GM18858 (cell line): ENCODE data around the gene FOXD2.

ENCODE experiments used
- ATAC-seq: cut with Tn5 transposase; IDR thresholded peaks from one replicate; pipeline ENCODE4 v1.9.1; 2021; ENCODE audit not compliant: unreplicated experiment

The FOXD2 gene

DNA sequence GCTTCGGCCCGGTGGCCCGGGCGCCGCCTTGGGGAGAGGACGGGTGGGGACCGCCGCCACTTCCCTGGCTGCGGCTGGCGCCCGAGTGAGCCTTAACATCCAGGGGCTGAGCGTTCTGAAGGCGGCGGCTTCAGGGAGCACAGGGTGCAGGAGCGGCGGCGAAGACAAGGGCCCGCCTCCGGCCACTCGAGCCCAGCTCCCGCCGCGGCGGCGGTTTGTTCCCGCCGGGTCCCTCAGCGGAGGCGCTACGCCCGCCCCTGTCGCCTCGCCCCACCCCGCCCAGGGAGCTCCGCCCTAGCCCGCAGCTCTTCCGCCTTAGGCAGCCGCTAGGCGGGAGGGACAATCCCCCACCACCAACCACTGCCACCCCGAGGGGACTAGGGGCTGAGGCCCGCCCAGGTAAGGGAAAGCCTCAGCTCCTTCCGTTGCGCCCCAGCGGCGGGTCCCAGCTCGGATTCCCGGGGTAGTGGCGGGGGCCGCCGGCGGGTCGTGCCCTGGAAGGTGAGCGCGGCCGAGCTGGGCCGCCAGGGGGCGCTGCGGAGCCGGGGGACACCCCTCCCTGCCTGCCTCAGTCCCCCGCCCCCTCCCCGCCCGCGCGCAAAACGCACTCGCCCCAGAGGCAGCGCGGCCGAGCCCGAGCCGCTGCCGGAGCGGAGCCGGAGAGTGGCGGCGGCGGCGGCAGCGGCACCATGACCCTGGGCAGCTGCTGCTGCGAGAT lies at the start of gene FOXD2:
Gene FOXD2 (plus strand): TSS at position 598 of the 718 bp plus-strand sequence. CDS start 92 bp downstream, at position 690.
- ATAC-seq = peak; percentile 73

DNA sequence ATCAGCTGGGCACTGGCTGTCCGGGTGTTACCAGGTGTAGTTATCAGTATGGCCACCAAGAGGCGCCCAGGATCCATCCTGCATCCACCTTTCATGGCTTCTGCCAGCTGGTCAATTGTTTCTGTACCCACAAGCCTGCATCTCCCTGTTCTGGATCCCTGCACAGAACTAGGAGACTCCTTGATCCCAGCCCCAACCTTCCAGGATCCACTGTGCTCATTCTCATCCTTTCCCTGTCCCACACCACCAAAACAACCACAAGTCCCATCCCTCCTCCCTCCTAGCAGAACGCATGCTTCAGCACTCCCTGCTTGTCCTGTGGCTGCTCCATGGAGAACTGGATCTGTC lies 49.0 kb upstream of the FOXD2 start:
- peak; percentile 55 for ATAC-seq

GRCh38 chr1:47389731-47390130 lies 48.1 kb upstream of the FOXD2 start:
- no peak for ATAC-seq

- no peak for ATAC-seq
Observed at GRCh38 chr1:47390843-47391242, 47.0 kb upstream of the FOXD2 start.

- no peak for ATAC-seq
Observed at GRCh38 chr1:47393141-47393540, 44.7 kb upstream of the FOXD2 start.

DNA sequence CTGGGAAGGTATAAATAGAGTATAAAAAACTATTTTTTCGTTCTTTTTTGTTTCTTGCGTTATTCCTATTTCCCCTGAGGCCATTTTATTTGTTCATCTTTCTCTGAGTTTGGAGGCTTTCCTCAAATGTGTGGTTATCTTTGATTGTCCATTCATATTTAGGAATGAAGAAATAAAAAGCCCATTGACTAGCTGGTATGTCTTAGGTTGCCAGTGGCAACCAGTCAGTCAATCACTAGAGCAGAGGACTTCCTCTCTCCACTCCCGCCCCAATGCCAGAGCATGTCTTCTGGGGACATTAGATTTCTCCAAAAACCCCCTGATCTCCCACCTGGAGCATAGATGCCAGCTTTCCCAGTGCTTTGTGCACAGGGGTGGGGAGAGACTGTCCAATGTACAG lies 42.4 kb upstream of the FOXD2 start:
- no peak for ATAC-seq

DNA sequence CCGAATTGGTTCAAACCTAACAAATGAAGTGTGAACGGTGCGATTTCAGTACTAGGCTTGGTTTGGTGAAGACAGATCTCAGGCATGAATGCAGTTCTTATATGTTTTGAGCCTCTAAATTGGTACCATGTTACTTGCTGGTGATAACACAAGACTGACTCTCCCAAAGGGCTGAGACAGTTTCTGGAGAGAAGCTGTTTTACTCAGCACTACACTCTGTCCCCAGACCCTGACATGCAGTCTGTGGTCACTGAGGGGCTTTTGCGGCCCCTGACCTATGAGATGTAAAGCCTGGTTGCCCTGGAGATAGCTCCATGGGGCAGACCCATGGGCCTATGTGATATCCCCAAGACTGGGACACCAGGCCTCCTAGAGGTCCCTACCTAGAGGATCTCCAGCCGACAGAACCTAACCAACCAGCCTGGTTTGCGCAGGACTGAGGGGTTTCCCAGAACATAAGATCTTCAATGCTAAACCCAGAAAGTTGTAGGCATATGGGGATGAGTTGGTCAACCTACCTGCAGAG lies 41.1 kb upstream of the FOXD2 start:
- ATAC-seq = no peak

- peak; percentile 49 for ATAC-seq
Observed at GRCh38 chr1:47399138-47399845, 38.6 kb upstream of the FOXD2 start.

DNA sequence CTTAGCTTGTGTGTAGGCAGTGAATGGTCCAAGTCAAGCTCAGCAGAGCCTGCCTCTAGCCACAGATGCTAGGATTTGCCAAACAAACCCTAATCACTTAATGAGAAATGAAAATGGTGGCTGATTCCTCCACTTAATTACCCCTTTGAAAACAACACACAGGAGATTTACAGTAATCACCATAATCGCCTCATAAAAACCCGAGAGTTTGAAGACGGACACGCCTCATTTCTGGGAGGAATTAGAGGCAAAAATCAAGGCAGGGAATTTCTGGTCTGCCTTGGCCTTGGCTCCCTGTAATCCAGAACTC lies 38.0 kb upstream of the FOXD2 start:
- no peak for ATAC-seq

GRCh38 chr1:47401761-47402160 lies 36.1 kb upstream of the FOXD2 start:
- ATAC-seq = no peak

DNA sequence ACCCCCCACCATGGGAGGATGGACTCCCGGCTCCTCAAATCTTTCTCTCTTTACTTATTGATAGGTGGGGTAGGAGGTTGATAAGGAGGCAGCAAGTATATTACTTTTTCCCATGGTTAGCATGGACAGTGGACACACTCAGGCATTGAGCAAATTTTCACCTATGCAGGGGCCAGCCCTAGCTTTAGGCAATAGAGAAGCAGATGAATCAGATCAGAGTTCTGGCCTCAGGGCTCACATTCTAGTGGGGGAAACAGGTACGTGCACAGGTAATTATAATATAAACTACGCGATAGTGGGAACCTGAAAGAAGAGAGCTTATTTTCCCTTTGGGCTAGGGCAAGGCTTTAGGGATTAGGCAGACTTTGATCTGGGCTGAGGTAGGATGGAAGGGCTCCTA lies 35.3 kb upstream of the FOXD2 start:
- ATAC-seq = no peak

- ATAC-seq = no peak
Observed at GRCh38 chr1:47403321-47403910, 34.4 kb upstream of the FOXD2 start.

GRCh38 chr1:47405697-47406096 lies 32.1 kb upstream of the FOXD2 start:
- no peak for ATAC-seq

DNA sequence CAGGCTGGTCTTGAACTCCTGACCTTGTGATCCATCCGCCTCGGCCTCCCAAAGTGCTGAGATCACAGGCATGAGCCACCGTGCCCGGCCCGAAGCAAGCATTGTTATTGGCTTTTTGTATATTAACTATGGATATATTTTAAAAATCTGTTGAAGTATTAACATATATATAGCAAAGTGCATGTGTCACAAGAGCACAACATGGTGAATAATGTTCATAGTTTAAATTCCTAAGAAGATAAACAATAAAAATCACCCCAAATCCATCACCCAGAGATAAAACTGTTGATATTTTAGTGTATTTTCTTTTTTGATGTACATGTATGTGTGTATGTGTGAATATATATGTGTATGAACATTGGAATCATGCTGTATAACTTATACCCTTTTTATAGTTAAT lies 30.9 kb upstream of the FOXD2 start:
- ATAC-seq = no peak

GRCh38 chr1:47407481-47407880 lies 30.4 kb upstream of the FOXD2 start:
- no peak for ATAC-seq

DNA sequence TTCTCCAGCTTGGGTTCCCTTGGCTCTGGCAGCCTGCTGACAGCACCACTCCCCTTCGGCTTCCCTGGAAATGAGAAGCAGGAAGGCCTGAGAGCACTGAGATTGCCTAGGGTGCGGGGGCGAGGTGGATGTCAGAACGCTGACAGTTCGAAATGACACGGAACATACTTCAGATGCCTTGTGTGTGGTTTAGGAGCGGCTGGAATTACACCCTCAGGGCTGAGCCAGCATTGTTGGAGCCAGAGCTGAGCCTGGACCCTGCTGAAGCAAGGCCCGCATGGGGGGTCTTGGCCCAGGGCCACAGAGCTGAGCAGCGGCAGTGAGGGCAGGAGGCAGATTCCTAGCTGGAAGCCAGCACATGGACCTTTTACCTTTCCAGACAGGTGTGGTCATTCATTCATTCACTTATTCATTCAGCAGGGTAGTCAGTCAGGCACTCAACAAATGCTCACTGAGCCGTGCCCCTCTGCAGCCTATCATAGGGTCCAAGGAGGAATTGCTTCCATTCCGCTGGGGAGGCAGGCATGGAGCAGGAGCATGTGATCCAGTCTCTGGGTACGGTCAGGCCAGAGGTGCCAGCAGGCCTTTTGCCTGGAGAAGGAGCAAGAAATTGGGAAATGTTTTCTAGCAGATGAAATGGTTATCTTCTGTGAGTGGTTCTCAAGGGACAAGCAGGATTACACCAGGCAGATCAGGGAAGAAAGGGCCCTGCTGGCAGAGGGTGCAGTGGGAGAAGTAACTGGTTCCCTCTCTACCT lies 28.4 kb upstream of the FOXD2 start:
- no peak for ATAC-seq

DNA sequence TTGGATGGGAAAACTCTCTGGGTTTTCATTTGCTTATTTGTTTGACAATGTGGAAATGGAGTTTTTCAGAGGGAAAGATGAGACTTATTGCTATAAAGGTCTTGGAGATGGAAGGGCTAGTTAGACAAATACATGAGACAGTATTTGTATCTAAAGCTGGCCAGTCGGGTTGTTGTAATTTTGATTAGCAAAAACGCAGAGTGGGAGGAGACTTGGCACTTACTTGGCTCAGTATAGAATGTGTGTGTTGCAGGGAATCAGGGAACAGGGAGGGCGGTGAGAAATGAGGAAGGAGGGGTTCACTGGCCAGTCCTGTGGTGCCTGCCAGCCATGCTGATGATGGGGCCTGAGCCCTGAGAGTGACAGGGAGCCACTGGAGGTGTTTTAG lies 27.8 kb upstream of the FOXD2 start:
- no peak for ATAC-seq

GRCh38 chr1:47411436-47411835 lies 26.4 kb upstream of the FOXD2 start:
- no peak for ATAC-seq

DNA sequence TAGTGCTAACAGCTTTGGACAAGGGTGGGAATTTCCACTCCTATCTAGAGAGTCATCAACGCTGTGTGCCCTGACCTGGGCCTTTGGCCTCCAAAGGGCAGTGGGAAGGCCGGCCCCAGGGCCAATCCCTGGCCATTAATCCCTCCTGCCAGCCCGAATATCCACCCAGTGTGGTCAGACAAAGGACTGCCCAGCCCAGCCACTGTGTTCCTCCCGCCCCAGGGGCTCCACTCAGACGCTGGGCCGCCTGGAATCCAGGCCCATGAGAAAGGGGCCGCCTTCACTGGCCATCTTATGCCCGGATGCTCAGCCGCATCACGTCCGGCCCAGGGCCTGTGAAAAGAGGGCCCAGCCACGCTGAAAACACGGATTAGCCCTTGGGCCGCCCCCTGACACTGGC lies 25.4 kb upstream of the FOXD2 start:
- no peak for ATAC-seq

DNA sequence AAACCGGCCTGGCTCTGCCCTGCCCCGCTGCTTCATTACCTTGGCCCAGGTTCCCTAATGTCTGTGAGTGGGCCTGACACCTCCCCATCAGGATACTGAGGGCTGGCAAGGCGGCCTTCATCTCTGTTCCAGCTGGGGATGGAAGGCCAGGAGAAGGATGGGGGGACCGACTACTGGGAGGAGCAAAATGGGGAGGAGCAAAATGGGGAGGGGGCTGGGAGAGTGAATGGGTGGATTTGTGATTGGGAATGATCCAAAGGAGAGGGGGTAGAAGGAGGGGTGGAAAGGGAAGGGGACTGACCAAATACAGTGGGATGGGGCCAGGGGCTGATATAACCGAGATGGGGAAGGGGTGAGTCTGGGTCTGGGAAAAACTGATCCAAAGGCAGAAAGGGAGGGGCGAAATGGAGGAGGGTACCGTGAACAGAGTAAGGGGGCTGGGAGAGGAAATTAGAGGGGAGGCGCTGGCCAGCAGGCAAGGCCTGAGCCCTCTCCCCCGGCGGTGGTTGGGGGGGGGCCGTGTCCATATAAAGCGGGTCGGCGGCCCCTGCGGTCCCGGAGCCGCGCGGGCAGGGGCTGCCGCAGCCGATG lies 22.0 kb upstream of the FOXD2 start, which contains the start of gene FOXE3:
Gene FOXE3 (plus strand): TSS at position 558 of the 591 bp plus-strand sequence. CDS start 31 bp downstream, at position 589.
- ATAC-seq = no peak
